ENCODE results near the gene KLHL26. TPM values are rescaled to one million over a fixed set of nuclear protein-coding genes. Genes with fewer than 3 reads are reported as not detected.

KLHL26 gene
- polyA plus RNA-seq, 1 donor (not counting 4 experiments of a cell fraction or from before 2014, with no cell fraction given): 0.68 TPM

DNA sequence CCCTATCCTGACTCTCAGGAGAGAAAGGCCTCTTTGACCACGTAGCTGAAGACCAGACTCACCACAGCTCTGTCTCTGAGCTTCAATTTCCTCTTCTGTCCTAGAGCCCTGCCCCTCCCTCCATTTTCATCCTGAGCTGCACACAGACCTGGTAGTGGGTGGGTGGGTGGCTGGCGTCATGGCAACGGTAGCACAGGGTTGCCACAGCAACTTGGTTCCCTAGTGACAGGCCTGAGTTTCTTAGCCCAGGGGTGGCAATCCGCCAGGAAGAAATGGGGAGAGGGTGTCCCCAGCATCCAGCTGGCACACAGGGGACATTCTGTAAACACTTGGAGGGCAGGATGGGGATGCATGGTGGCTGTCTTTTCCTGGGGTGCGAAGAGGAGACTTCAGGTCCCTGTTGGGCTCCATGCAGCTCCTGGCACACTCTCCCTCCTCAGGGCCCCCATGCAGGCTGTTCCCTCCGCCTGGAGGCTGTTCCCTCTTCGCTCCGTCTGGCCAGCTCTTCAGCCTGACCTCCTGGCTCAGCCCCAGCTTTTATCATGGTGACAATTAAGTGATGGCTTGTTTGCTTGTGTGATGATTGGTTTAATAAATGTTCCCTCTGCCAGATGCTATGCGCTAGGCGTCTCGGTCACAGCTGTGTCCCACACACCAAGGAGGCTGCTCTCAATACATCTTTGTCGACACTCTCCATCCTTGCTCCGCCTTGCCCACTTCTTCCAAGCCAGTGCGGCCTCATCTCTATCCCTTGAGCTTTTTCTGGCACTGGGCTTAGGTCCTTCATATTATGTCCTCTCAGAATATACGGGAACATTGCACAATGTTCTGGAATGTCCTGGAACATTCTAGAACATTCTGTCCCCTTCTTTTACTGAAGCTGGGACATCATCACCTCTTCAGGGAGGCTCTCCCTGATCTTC, 7.4 kb upstream of the KLHL26 start:
- H3K9me1 ChIP-seq (ENCODE audit: control insufficient read depth, extremely low read depth, insufficient read depth, low read length): no peaks in the 10 kb centered on the region
- H3K27ac ChIP-seq (ENCODE audit: control insufficient read depth, insufficient read depth, low read length): no peak overlapping the region
- H3K27me3 ChIP-seq (ENCODE audit: control insufficient read depth, extremely low read depth, insufficient read depth, low read length): no peaks in the 10 kb centered on the region
- no peaks in the 10 kb centered on the region for H4K20me1 ChIP-seq (ENCODE audit: control insufficient read depth, extremely low read depth, insufficient read depth, low read length)
- H3K4me1 ChIP-seq (ENCODE audit: control insufficient read depth, extremely low read depth, insufficient read depth, low read length): no peaks in the 10 kb centered on the region
- FAIRE-seq (no peak), DNase-seq (ENCODE audit: low read depth, low spot score) (no peak)
- no peaks in the 10 kb centered on the region for H3K9me3 ChIP-seq (ENCODE audit: control insufficient read depth, low read depth, low read length)
- no peaks in the 10 kb centered on the region for H3K79me2 ChIP-seq (ENCODE audit: control insufficient read depth, insufficient read depth, low read length)
- H3K4me2 ChIP-seq (ENCODE audit: control insufficient read depth, extremely low read depth, insufficient read depth, low read depth, low read length): no peak overlapping the region
- dilution Hi-C loops (cut with MboI; ENCODE audit: extremely low pct_ligation_motif_present, low sequenced_read_pairs): no loop called here
- no peak for TF ChIP-seq EZH2 (IDR thresholded peaks at IDR 0.05; ENCODE audit: low read length)
- TF ChIP-seq, protein P1, sequence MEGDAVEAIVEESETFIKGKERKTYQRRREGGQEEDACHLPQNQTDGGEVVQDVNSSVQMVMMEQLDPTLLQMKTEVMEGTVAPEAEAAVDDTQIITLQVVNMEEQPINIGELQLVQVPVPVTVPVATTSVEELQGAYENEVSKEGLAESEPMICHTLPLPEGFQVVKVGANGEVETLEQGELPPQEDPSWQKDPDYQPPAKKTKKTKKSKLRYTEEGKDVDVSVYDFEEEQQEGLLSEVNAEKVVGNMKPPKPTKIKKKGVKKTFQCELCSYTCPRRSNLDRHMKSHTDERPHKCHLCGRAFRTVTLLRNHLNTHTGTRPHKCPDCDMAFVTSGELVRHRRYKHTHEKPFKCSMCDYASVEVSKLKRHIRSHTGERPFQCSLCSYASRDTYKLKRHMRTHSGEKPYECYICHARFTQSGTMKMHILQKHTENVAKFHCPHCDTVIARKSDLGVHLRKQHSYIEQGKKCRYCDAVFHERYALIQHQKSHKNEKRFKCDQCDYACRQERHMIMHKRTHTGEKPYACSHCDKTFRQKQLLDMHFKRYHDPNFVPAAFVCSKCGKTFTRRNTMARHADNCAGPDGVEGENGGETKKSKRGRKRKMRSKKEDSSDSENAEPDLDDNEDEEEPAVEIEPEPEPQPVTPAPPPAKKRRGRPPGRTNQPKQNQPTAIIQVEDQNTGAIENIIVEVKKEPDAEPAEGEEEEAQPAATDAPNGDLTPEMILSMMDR (optimal IDR thresholded peaks at IDR 0.05 in 1 of 3, IDR thresholded peaks at IDR 0.05 in 1 of 3, conservative IDR thresholded peaks at IDR 0.05 in 1 of 3; ENCODE audit: extremely low read depth in 1 of 3, insufficient read depth in 2 of 3, low read length in 3 of 3): no peak
- H2AFZ ChIP-seq (ENCODE audit: control insufficient read depth, low read length): no peak overlapping the region
- H3K9ac ChIP-seq (ENCODE audit: control insufficient read depth, extremely low read depth, insufficient read depth, low read length): no peak overlapping the region
- no peaks in the 10 kb centered on the region for H3K36me3 ChIP-seq (ENCODE audit: control insufficient read depth in 2 of 2, extremely low read depth in 1 of 2, insufficient read depth in 2 of 2, low read length in 2 of 2)
- H3K4me3 ChIP-seq (ENCODE audit: control insufficient read depth in 2 of 3, extremely low read depth in 1 of 3, insufficient read depth in 2 of 3, low read depth in 1 of 3, low read length in 3 of 3): no peak overlapping the region

DNA sequence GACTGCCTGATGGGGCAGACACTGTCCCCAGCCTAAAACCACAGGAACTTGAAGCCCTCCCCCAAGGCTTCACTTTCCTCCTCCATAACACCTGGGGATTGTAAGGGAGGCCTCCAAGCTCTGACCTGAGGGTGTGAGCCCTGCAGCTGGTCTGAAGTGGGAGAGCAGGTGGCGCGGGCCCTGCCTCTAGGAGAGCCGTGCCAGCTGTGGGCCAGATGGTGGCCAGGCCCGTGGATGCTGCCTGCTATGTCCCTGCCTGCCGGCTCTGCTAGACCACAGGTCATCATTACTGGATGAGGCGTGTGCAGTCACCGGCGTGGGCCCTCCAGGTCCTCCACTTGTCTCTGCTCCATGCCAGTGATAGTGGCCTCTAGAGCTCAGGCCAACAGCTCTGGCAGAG, 3.5 kb upstream of the KLHL26 start:
- H3K4me1 ChIP-seq (ENCODE audit: control insufficient read depth, extremely low read depth, insufficient read depth, low read length): peaks cover 19% of the 10 kb centered on the region
- no peaks in the 10 kb centered on the region for H3K27me3 ChIP-seq (ENCODE audit: control insufficient read depth, extremely low read depth, insufficient read depth, low read length)
- no peak overlapping the region for H3K27ac ChIP-seq (ENCODE audit: control insufficient read depth, insufficient read depth, low read length)
- no peaks in the 10 kb centered on the region for H3K9me3 ChIP-seq (ENCODE audit: control insufficient read depth, low read depth, low read length)
- H3K9me1 ChIP-seq (ENCODE audit: control insufficient read depth, extremely low read depth, insufficient read depth, low read length): no peaks in the 10 kb centered on the region
- TF ChIP-seq EZH2 (IDR thresholded peaks at IDR 0.05; ENCODE audit: low read length): no peak
- TF ChIP-seq, protein P1 (optimal IDR thresholded peaks at IDR 0.05 in 1 of 3, IDR thresholded peaks at IDR 0.05 in 1 of 3, conservative IDR thresholded peaks at IDR 0.05 in 1 of 3; ENCODE audit: extremely low read depth in 1 of 3, insufficient read depth in 2 of 3, low read length in 3 of 3): no peak
- H3K9ac ChIP-seq (ENCODE audit: control insufficient read depth, extremely low read depth, insufficient read depth, low read length): no peak overlapping the region
- no peak overlapping the region for H3K4me2 ChIP-seq (ENCODE audit: control insufficient read depth, extremely low read depth, insufficient read depth, low read depth, low read length)
- dilution Hi-C loops (cut with MboI; ENCODE audit: extremely low pct_ligation_motif_present, low sequenced_read_pairs): no loop called here
- no peak overlapping the region for H2AFZ ChIP-seq (ENCODE audit: control insufficient read depth, low read length)
- no peak for DNase-seq (ENCODE audit: low read depth, low spot score)
- no peaks in the 10 kb centered on the region for H3K79me2 ChIP-seq (ENCODE audit: control insufficient read depth, insufficient read depth, low read length)
- no peaks in the 10 kb centered on the region for H3K36me3 ChIP-seq (ENCODE audit: control insufficient read depth in 2 of 2, extremely low read depth in 1 of 2, insufficient read depth in 2 of 2, low read length in 2 of 2)
- H3K4me3 ChIP-seq (ENCODE audit: control insufficient read depth in 2 of 3, extremely low read depth in 1 of 3, insufficient read depth in 2 of 3, low read depth in 1 of 3, low read length in 3 of 3): no peak overlapping the region
- no peak for FAIRE-seq
- H4K20me1 ChIP-seq (ENCODE audit: control insufficient read depth, extremely low read depth, insufficient read depth, low read length): no peaks in the 10 kb centered on the region
